PC-9 (cell line): Measurements from ENCODE around the gene CDC42EP2. TPM values are rescaled to one million over a fixed set of nuclear protein-coding genes. Genes with fewer than 3 reads are reported as not detected.
A peak's percentile ranks its signal among the peaks of the same experiment; 100 is the strongest.
"Not testable (repeated sequence)": the region's sequence is repeated elsewhere in the genome, so short reads cannot be mapped to it uniquely, and the experiment has no call there.

Source experiments
- BruUV-seq: library from RNA; stranded (reverse); fragments of 400-500 nt; replicated peaks from 2 replicates; lab custom pipeline; 2021; lab: Mats Ljungman, UMichigan
- CTCF ChIA-PET: fragments of 300-600 bp; sonication (Branson Sonifier 250); formaldehyde crosslinking; loops from one replicate; lab custom pipeline; 2022; ENCODE audit warnings: antibody characterized with exemption; lab: Charles Lee
- POLR2A ChIA-PET: fragments of 300-600 bp; sonication (Branson Sonifier 250); formaldehyde crosslinking; loops from one replicate; lab custom pipeline; 2022; ENCODE audit warnings: antibody characterized with exemption; ENCODE audit not compliant: unreplicated experiment; lab: Charles Lee
- DNase-seq, 2 experiments: peaks; one replicate each; pipeline versions ENCODE4 v3.0.0 to v3.0.0-alpha.2; 2015 to 2022; ENCODE audit warnings: mixed read lengths in 1 of 2
- H2AFZ ChIP-seq: fragments of 200-600 bp; sonication (generic); 2 replicates; pipeline ENCODE4 v1.8.1; 2017; ENCODE audit warnings: antibody characterized with exemption
- H3F3A ChIP-seq: fragments of 200-600 bp; sonication (generic); 2 replicates; pipeline ENCODE4 v1.8.1; 2017; ENCODE audit warnings: antibody characterized with exemption, mild to moderate bottlenecking, low read depth; ENCODE audit not compliant: insufficient read depth
- H3K27ac ChIP-seq: fragments of 200-600 bp; sonication (generic); 2 replicates; pipeline ENCODE4 v1.6.1; 2016; ENCODE audit warnings: mixed run types
- H3K27me3 ChIP-seq: fragments of 200-600 bp; sonication (generic); 2 replicates; pipeline ENCODE4 v1.6.1; 2016; ENCODE audit warnings: low read depth, mixed run types; ENCODE audit not compliant: insufficient read depth
- H3K36me3 ChIP-seq: fragments of 200-600 bp; sonication (generic); 2 replicates; pipeline ENCODE4 v1.6.1; 2016; ENCODE audit warnings: low read depth, mixed run types
- H3K4me1 ChIP-seq: fragments of 200-600 bp; sonication (generic); replicated peaks from 2 replicates; pipeline ENCODE4 v1.6.1; 2016; ENCODE audit warnings: mixed run types; ENCODE audit not compliant: insufficient read depth
- H3K4me2 ChIP-seq: fragments of 200-600 bp; sonication (generic); 2 replicates; pipeline ENCODE4 v1.6.1; 2017; ENCODE audit warnings: mixed run types
- H3K4me3 ChIP-seq: fragments of 200-600 bp; sonication (generic); 2 replicates; pipeline ENCODE4 v1.6.1; 2016; ENCODE audit warnings: mixed run types
- H3K79me2 ChIP-seq: fragments of 200-600 bp; sonication (generic); 2 replicates; pipeline ENCODE4 v1.6.1; 2017; ENCODE audit warnings: low read depth, mixed run types
- H3K9me2 ChIP-seq: fragments of 200-600 bp; sonication (generic); 2 replicates; pipeline ENCODE4 v1.8.1; 2017; ENCODE audit warnings: mild to moderate bottlenecking; ENCODE audit not compliant: insufficient read depth
- H3K9me3 ChIP-seq: fragments of 200-600 bp; sonication (generic); 2 replicates; pipeline ENCODE4 v1.8.1; 2016; ENCODE audit warnings: low read depth; ENCODE audit not compliant: insufficient read depth
- H4K20me1 ChIP-seq: fragments of 200-600 bp; sonication (generic); 2 replicates; pipeline ENCODE4 v1.8.1; 2017; ENCODE audit not compliant: insufficient read depth
- CTCF ChIP-seq: fragments of 200-600 bp; sonication (generic); conservative IDR thresholded peaks from 2 replicates; pipeline ENCODE4 v1.6.1; 2017; ENCODE audit warnings: mixed run types, antibody characterized with exemption, mild to moderate bottlenecking, moderate library complexity
- EZH2 ChIP-seq: fragments of 200-600 bp; sonication (generic); IDR thresholded peaks from 2 replicates; pipeline ENCODE4 v1.8.0; 2017; ENCODE audit warnings: antibody characterized with exemption, low read depth
- intact Hi-C: fragments of 100-400 bp; cut with micrococcal nuclease; formaldehyde crosslinking; loops from one replicate; pipeline ENCODE4 v1.10.0; 2022; ENCODE audit not compliant: unreplicated experiment
- total RNA-seq: library from RNA; stranded (reverse); gene quantifications from 2 replicates; pipeline ENCODE4 v1.2.3, GENCODE V29; 2021

Gene CDC42EP2
- total RNA-seq, 1 experiment from 2014 or later, result 20.8 TPM

- Histone ChIP-seq H4K20me1 (no peaks in the 10 kb centered on the region), H3K4me2 (peak overlapping the region; percentile 67), H3F3A (peaks cover 36% of the 10 kb centered on the region; the same call in 1 of the 2 replicates), H3K9me3 (no peaks in the 10 kb centered on the region), H3K36me3 (no peaks in the 10 kb centered on the region), H3K9me2 (no peaks in the 10 kb centered on the region), H3K79me2 (peaks cover 8% of the 10 kb centered on the region), H3K27ac (peak overlapping the region; percentile 26; the same call in 1 of the 2 replicates), H3K4me3 (peak overlapping the region; percentile 4; the same call in 1 of the 2 replicates), H3K27me3 (no peaks in the 10 kb centered on the region), H2AFZ (peak overlapping the region; percentile 71), H3K4me1 (peaks cover 8% of the 10 kb centered on the region)
- DNase-seq, result no peak
- no peak for TF ChIP-seq CTCF
- TF ChIP-seq EZH2, result no peak
- intact Hi-C loops, result no loop called here
- CTCF ChIA-PET, result interaction anchor here (0.5 to 4.9 kb wide), 19 partner anchors 9 to 975 kb away, joined by 3 to 102 read pairs (median 4); partner anchors contain the start of genes CDC42EP2 and POLA2
- POLR2A ChIA-PET, result interaction anchor here (0.6 to 0.8 kb wide), 5 partner anchors 40 to 1744 kb away, joined by 3 to 16 read pairs (median 3); no protein-coding TSS in a partner anchor
- no TSS peak for BruUV-seq
These were observed 14.8 kb downstream of the CDC42EP2 start for GRCh38 chr11:65329478-65329877.

GRCh38 chr11:65329944-65330403 is 15.3 kb downstream of the CDC42EP2 start:
- intact Hi-C loops, result loop anchor here (1.0 to 5.0 kb wide), 4 partner anchors 13 to 218 kb away; partner anchors contain the start of gene TM7SF2
- Histone ChIP-seq H2AFZ (peak overlapping the region; percentile 71), H3K4me2 (peak overlapping the region; percentile 67), H3K27ac (peak overlapping the region; percentile 26; the same call in 1 of the 2 replicates), H3K36me3 (no peaks in the 10 kb centered on the region), H3K9me2 (no peaks in the 10 kb centered on the region), H3F3A (peaks cover 36% of the 10 kb centered on the region; the same call in 1 of the 2 replicates), H3K4me1 (peaks cover 13% of the 10 kb centered on the region), H4K20me1 (no peaks in the 10 kb centered on the region), H3K9me3 (no peaks in the 10 kb centered on the region), H3K4me3 (peak overlapping the region; percentile 4; the same call in 1 of the 2 replicates), H3K79me2 (peaks cover 13% of the 10 kb centered on the region), H3K27me3 (no peaks in the 10 kb centered on the region)
- ChIA-PET POLR2A (interaction anchor here (0.6 to 0.8 kb wide), 5 partner anchors 41 to 1743 kb away, joined by 3 to 16 read pairs (median 3); no protein-coding TSS in a partner anchor), CTCF (interaction anchor here (0.5 to 4.9 kb wide), 18 partner anchors 9 to 975 kb away, joined by 3 to 102 read pairs (median 4); partner anchors contain the start of genes CDC42EP2 and POLA2)
- BruUV-seq, result no TSS peak
- peak; percentile 75 to 80 for DNase-seq
- TF ChIP-seq CTCF (peak; percentile 94), EZH2 (no peak)

- Histone ChIP-seq H3K9me3 (no peaks in the 10 kb centered on the region), H3K36me3 (no peaks in the 10 kb centered on the region), H4K20me1 (no peaks in the 10 kb centered on the region), H3K4me3 (no peak overlapping the region), H2AFZ (no peak overlapping the region), H3K4me2 (no peak overlapping the region; the same call in 1 of the 2 replicates), H3K27ac (no peak overlapping the region), H3K27me3 (no peaks in the 10 kb centered on the region), H3F3A (peaks cover 36% of the 10 kb centered on the region; the same call in 1 of the 2 replicates), H3K79me2 (peaks cover 19% of the 10 kb centered on the region), H3K4me1 (peaks cover 18% of the 10 kb centered on the region), H3K9me2 (no peaks in the 10 kb centered on the region)
- POLR2A ChIA-PET, result interaction anchor here (0.7 kb wide), 1 partner anchor 10 kb away, joined by 10 read pairs; no protein-coding TSS in a partner anchor
- BruUV-seq, result no TSS peak
- CTCF ChIA-PET, result interaction anchor here (0.6 to 4.9 kb wide), 14 partner anchors 15 to 844 kb away, joined by 3 to 102 read pairs (median 6); partner anchors contain the start of genes CDC42EP2 and POLA2
- intact Hi-C loops, result loop anchor here (1.0 to 5.0 kb wide), 4 partner anchors 13 to 218 kb away; partner anchors contain the start of gene TM7SF2
- no peak for TF ChIP-seq EZH2
- no peak for TF ChIP-seq CTCF
- no peak for DNase-seq
These were observed 15.9 kb downstream of the CDC42EP2 start for GRCh38 chr11:65330544-65330943.

GRCh38 chr11:65332591-65332990 is 17.9 kb downstream of the CDC42EP2 start:
- not testable (repeated sequence) for H3K4me2 ChIP-seq, BruUV-seq, H3K27me3 ChIP-seq, H3K27ac ChIP-seq, DNase-seq, H3K4me3 ChIP-seq, H3K9me3 ChIP-seq, H3K36me3 ChIP-seq, H2AFZ ChIP-seq, H4K20me1 ChIP-seq, H3K9me2 ChIP-seq
- intact Hi-C loops, result loop anchor here (5.0 kb wide), 2 partner anchors 130 to 220 kb away; partner anchors contain the start of gene TM7SF2
- peaks cover 19% of the 10 kb centered on the region for H3K4me1 ChIP-seq
- H3F3A ChIP-seq, result peaks cover 22% of the 10 kb centered on the region; the same call in 1 of the 2 replicates
- peaks cover 37% of the 10 kb centered on the region for H3K79me2 ChIP-seq
- ChIA-PET POLR2A (interaction anchor here (0.6 to 0.7 kb wide), 5 partner anchors 18 to 474 kb away, joined by 3 to 13 read pairs (median 5); partner anchors contain the start of gene NEAT1), CTCF (interaction anchor here (0.6 to 4.9 kb wide), 5 partner anchors 9 to 1063 kb away, joined by 3 to 102 read pairs (median 6); no protein-coding TSS in a partner anchor)
